Testis (tissue), 2 donors: ENCODE results near the gene SLC36A2.

Experiments used
- POLR2A ChIP-seq: fragments of 450-650 bp; IDR thresholded peaks from one replicate; pipeline ENCODE4 v1.6.1; 2017; ENCODE audit warnings: antibody characterized with exemption, mild to moderate bottlenecking, moderate library complexity
- TF ChIP-seq, protein P1 (sequence below), 3 experiments: fragments of 450-650 bp in 2 of 3; fragments of 200-600 bp in 1 of 3; sonication (generic) in 1 of 3; IDR thresholded peaks; one replicate each; pipeline ENCODE4 v1.5.1; 2016 to 2019; ENCODE audit warnings: antibody characterized with exemption in 3 of 3, mild to moderate bottlenecking in 2 of 3, moderate library complexity in 1 of 3

DNA sequence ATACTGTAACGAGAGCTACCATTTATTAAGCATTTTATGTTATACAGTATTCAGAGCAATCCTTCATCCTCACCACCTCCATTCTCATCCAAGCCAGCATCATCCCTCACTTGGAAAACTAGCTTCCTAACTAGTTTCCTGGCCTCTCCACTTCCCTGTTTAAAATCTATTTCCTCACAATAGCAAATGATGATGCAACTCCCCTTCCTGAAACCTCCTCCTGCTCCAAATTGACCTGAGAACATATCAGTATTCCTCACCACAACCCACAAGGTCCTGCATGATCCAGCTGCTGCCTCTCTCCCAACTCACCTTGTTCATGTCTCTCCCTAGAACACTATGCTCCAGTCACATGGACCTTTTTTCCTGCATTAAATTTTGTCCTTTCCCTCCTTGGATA, 4.3 kb upstream of the SLC36A2 start:
- TF ChIP-seq, protein P1, sequence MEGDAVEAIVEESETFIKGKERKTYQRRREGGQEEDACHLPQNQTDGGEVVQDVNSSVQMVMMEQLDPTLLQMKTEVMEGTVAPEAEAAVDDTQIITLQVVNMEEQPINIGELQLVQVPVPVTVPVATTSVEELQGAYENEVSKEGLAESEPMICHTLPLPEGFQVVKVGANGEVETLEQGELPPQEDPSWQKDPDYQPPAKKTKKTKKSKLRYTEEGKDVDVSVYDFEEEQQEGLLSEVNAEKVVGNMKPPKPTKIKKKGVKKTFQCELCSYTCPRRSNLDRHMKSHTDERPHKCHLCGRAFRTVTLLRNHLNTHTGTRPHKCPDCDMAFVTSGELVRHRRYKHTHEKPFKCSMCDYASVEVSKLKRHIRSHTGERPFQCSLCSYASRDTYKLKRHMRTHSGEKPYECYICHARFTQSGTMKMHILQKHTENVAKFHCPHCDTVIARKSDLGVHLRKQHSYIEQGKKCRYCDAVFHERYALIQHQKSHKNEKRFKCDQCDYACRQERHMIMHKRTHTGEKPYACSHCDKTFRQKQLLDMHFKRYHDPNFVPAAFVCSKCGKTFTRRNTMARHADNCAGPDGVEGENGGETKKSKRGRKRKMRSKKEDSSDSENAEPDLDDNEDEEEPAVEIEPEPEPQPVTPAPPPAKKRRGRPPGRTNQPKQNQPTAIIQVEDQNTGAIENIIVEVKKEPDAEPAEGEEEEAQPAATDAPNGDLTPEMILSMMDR (IDR thresholded peaks at IDR 0.05), result no peak
- no peak for TF ChIP-seq POLR2A
